ENCODE results near the gene CEP170B.

CEP170B gene

GRCh38 chr14:104937161-104937560 lies 72.1 kb downstream of the CEP170B start:
- TF ChIP-seq ZNF70 (CRISPR knock-in tag; IDR thresholded peaks at IDR 0.05) = no peak
- no peak for ATAC-seq

GRCh38 chr14:104937694-104938365 lies 72.8 kb downstream of the CEP170B start:
- no peak for ATAC-seq
- TF ChIP-seq ISL1 (CRISPR knock-in tag; IDR thresholded peaks at IDR 0.05) (no peak), ZNF70 (CRISPR knock-in tag; IDR thresholded peaks at IDR 0.05) (no peak), ZFP30 (CRISPR knock-in tag; IDR thresholded peaks at IDR 0.05) (no peak), OSR1 (CRISPR knock-in tag; IDR thresholded peaks at IDR 0.05) (no peak), ESRRG (CRISPR knock-in tag; IDR thresholded peaks at IDR 0.05) (no peak), ZNF8 (CRISPR knock-in tag; IDR thresholded peaks at IDR 0.05) (no peak), CSDC2 (CRISPR knock-in tag; IDR thresholded peaks at IDR 0.05) (no peak), ZFP3 (CRISPR knock-in tag; IDR thresholded peaks at IDR 0.05) (no peak), TCF4 (CRISPR knock-in tag; IDR thresholded peaks at IDR 0.05; ENCODE audit: borderline replicate concordance) (no peak), CSRNP3 (CRISPR knock-in tag; IDR thresholded peaks at IDR 0.05) (no peak), PPARA (CRISPR knock-in tag; IDR thresholded peaks at IDR 0.05; ENCODE audit: borderline replicate concordance) (no peak)

GRCh38 chr14:104938436-104938835 lies 73.4 kb downstream of the CEP170B start:
- TF ChIP-seq GLIS3 (CRISPR knock-in tag; IDR thresholded peaks at IDR 0.05) (no peak), RARB (CRISPR knock-in tag; IDR thresholded peaks at IDR 0.05) (no peak), ISL1 (CRISPR knock-in tag; IDR thresholded peaks at IDR 0.05) (no peak), ZFP30 (CRISPR knock-in tag; IDR thresholded peaks at IDR 0.05) (no peak), ZNF565 (CRISPR knock-in tag; conservative IDR thresholded peaks at IDR 0.05; ENCODE audit: low read depth) (no peak), BACH2 (CRISPR knock-in tag; IDR thresholded peaks at IDR 0.05; ENCODE audit: borderline replicate concordance) (no peak), CREB5 (CRISPR knock-in tag; IDR thresholded peaks at IDR 0.05; ENCODE audit: low read depth) (no peak), TSHZ2 (CRISPR knock-in tag; IDR thresholded peaks at IDR 0.05) (no peak), TOX (CRISPR knock-in tag; IDR thresholded peaks at IDR 0.05; ENCODE audit: borderline replicate concordance) (no peak), ZNF70 (CRISPR knock-in tag; IDR thresholded peaks at IDR 0.05) (no peak), PPARA (CRISPR knock-in tag; IDR thresholded peaks at IDR 0.05; ENCODE audit: borderline replicate concordance) (no peak)
- no peak for ATAC-seq

- no peak for ATAC-seq
- no peak for TF ChIP-seq ESRRG (CRISPR knock-in tag; IDR thresholded peaks at IDR 0.05)
- TF ChIP-seq CSDC2 (CRISPR knock-in tag; IDR thresholded peaks at IDR 0.05) = no peak
Observed at GRCh38 chr14:104938960-104939359, 73.9 kb downstream of the CEP170B start.

- ATAC-seq = no peak
- TF ChIP-seq ZNF8 (CRISPR knock-in tag; IDR thresholded peaks at IDR 0.05) (no peak), PPARA (CRISPR knock-in tag; IDR thresholded peaks at IDR 0.05; ENCODE audit: borderline replicate concordance) (no peak), TSHZ2 (CRISPR knock-in tag; IDR thresholded peaks at IDR 0.05) (no peak), ARNTL (CRISPR knock-in tag; IDR thresholded peaks at IDR 0.05; ENCODE audit: borderline replicate concordance, low read depth) (no peak), TOX (CRISPR knock-in tag; IDR thresholded peaks at IDR 0.05; ENCODE audit: borderline replicate concordance) (no peak), CREB5 (CRISPR knock-in tag; IDR thresholded peaks at IDR 0.05; ENCODE audit: low read depth) (no peak), ZC3H10 (CRISPR knock-in tag; IDR thresholded peaks at IDR 0.05) (no peak), BACH2 (CRISPR knock-in tag; IDR thresholded peaks at IDR 0.05; ENCODE audit: borderline replicate concordance) (no peak), PATZ1 (CRISPR knock-in tag; IDR thresholded peaks at IDR 0.05; ENCODE audit: borderline replicate concordance) (no peak), OSR1 (CRISPR knock-in tag; IDR thresholded peaks at IDR 0.05) (no peak), ZFP30 (CRISPR knock-in tag; IDR thresholded peaks at IDR 0.05) (no peak)
Observed at GRCh38 chr14:104939666-104940410, 74.8 kb downstream of the CEP170B start.

Data from SK-N-SH treated with all-trans-retinoic acid at 6 μM for 48 hours (cell line).